D721Med (cell line): ENCODE data around the gene XRCC3.

ENCODE experiments used
- DNase-seq: peaks from one replicate; pipeline ENCODE4 v3.0.0; 2011; ENCODE audit warnings: low spot score; ENCODE audit not compliant: insufficient read length
- FAIRE-seq: peaks from 2 replicates; lab custom pipeline; 2011; peaks lifted over from hg19 to GRCh38; lab: Jason Lieb, UNC
- CTCF ChIP-seq: IDR thresholded peaks from 2 replicates; pipeline ENCODE4 v1.5.1; 2012; ENCODE audit warnings: mild to moderate bottlenecking, control low read depth; ENCODE audit not compliant: insufficient read depth; ENCODE audit errors: missing control alignments

Gene XRCC3

GRCh38 chr14:103690332-103690731 lies 24.9 kb downstream of the XRCC3 start:
- FAIRE-seq, result no peak
- TF ChIP-seq CTCF, result no peak
- DNase-seq, result no peak

GRCh38 chr14:103688906-103689902 lies 26.0 kb downstream of the XRCC3 start:
- no peak for DNase-seq
- no peak for FAIRE-seq
- TF ChIP-seq CTCF, result no peak

- FAIRE-seq (no peak), DNase-seq (no peak)
- no peak for TF ChIP-seq CTCF
These were observed 26.8 kb downstream of the XRCC3 start for GRCh38 chr14:103688441-103688840.

GRCh38 chr14:103687712-103688111 lies 27.5 kb downstream of the XRCC3 start:
- DNase-seq, result no peak
- TF ChIP-seq CTCF, result no peak
- FAIRE-seq, result no peak

GRCh38 chr14:103686831-103687485 lies 28.3 kb downstream of the XRCC3 start:
- TF ChIP-seq CTCF, result no peak
- no peak for DNase-seq
- FAIRE-seq, result no peak

GRCh38 chr14:103685276-103686211 lies 29.7 kb downstream of the XRCC3 start:
- FAIRE-seq (no peak), DNase-seq (no peak)
- no peak for TF ChIP-seq CTCF
